Activated CD8-positive, alpha-beta memory T cell treated with anti-CD3 and anti-CD28 coated beads for 48 hours (primary cell): Measurements from ENCODE around the gene MMP15.
"Not testable (repeated sequence)": the region's sequence is repeated elsewhere in the genome, so short reads cannot be mapped to it uniquely, and the experiment has no call there.

ENCODE experiments used
- DNase-seq, 3 experiments: peaks; one replicate each; pipeline ENCODE4 v3.0.0-alpha.2; 2020; ENCODE audit warnings: low read depth in 2 of 3, low spot score in 2 of 3

Gene MMP15

GRCh38 chr16:58085584-58086251 is 60.2 kb downstream of the MMP15 start:
- no peak for DNase-seq

GRCh38 chr16:58086381-58087208 is 61.0 kb downstream of the MMP15 start:
- DNase-seq: no peak

DNA sequence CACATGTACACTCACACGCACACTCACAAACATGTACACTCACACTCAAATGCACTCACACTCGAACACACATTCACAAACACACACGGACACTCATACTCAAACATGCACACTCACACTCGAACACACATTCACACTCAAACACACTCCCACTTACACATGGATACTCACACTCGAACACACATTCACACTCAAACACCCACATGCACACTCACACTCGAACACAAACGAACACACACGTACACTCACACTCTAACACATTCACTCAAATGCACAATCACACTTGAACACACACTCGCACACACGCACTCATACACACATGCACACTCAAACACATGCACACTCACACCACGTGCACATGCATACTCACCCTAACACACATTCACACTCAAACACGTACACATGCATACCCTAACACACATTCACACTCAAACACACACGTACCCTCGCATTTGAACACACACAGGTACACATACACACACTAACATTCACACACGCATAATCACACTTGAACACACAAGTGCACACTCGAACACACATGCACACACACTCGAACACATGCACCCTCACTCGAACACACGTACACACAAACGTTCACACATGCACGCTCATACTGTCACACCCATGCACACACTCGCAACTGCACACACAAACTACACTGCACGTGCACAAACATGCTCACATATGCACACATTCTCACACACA is 61.8 kb downstream of the MMP15 start:
- no peak for DNase-seq

DNA sequence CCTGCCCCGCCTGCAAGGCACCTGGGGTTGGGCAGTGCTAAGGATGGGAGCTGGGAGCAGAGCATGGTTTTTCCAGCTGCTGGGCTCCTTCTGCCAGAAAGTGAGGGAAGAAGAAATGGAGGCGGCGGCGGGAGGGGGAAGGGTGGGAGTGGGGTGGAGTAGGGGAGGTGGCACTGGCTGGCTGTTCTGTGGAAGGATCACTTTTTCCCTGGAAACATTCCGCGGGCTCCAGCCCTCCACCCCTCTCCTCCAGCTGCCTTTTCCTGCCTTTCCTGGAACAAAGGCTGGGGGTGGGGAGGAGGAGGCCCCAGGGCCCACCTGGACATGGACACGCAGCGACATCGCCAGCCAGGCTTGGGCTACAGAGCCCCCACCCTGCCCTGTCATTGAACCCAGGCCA is 62.5 kb downstream of the MMP15 start:
- no peak for DNase-seq

DNA sequence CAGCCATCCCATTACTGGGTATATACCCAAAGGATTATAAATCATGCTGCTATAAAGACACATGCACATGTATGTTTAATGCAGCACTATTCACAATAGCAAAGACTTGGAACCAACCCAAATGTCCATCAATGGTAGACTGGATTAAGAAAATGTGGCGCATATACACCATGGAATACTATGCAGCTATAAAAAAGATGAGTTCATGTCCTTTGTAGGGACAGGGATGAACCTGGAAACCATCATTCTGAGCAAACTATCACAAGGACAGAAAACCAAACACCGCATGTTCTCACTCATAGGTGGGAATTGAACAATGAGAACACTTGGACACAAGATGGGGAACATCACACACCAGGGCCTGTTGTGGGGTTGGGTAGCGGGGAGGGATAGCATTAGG is 64.8 kb downstream of the MMP15 start:
- DNase-seq: not testable (repeated sequence)

DNA sequence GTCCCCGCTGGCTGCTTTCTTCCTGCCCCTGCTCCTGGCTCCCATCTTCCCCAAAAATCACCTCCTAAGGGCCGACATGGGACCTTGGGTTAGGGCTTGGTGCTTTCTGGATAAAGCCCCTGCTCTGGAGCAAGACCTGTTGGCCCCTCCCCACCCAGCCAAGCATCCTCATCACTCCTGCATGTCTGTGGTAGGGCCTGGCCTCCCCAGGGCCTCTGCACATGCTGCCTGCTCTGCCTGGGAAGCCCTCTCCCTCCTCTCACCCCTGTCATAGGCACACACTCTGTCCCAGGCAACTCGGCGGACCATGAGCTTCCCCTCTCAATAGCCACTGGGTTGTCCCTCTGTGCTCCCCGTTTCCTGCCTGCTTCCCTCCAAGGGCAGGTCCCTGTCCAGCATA is 68.5 kb downstream of the MMP15 start:
- no peak for DNase-seq

GRCh38 chr16:58094791-58095574 is 69.4 kb downstream of the MMP15 start:
- no peak for DNase-seq

DNA sequence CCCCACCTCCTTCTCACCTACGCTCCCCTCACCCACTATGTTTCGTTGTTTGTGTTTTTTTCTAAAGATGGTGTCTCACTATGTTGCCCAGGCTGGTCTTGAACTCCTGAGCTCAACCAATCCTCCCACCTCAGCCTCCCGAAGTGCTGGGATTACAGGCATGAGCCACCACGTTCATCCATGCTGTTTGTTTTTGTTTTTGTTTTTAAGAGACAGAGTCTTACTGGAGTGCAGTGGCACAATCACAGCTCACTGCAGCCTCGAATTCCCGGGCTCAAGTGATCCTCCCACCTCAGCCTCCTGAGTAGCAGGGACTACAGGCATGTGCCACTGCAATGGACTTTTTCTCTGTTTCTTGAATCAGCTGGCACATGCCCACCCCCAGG is 70.0 kb downstream of the MMP15 start:
- not testable (repeated sequence) for DNase-seq

GRCh38 chr16:58096249-58096648 is 70.7 kb downstream of the MMP15 start:
- DNase-seq: no peak
